NCI-H524 (cell line): ENCODE results near the gene BCAS4.

Source experiments
- DNase-seq, 2 experiments: peaks; one replicate each; lab custom pipeline; 2025; lab: John Stamatoyannopoulos, UW

The BCAS4 gene

DNA sequence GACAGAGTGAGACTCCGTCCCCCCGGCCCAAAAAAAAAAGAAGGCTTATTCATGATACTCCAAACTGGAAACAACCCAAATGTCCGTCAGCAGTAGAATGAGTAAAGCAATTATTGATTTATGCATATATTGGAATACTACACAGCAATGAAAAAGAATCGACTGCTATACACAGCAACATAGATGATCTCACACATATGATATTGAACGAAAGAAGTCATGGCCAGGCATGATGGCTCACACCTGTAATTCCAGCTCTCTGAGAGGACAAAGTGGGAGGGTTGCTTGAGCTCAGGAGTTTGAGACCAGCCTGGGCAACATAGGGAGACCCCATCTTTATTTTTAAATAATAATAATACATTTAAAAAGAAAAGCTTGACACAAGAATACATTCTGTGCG is 28.5 kb downstream of the BCAS4 start:
- DNase-seq, result no peak

DNA sequence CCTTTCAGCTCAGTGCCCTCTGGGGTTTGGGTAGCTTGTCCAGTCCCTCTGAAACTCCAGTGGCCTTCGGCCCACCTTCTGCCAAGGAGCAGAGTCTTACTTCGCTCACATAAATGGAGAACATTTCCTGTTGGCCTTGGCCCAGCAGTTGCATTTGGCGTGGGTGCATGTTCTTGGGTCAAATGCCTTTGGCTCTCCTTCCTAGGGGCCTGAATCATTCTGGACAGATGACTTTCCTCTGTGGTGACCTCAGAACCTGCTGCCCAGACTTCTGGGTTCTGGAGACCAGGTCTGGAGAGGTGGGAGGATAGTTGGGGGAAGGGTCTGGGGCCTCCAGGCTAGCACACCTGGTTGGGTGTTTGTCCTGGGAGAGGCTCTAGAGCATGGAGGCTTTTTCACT is 29.3 kb downstream of the BCAS4 start:
- no peak for DNase-seq

DNA sequence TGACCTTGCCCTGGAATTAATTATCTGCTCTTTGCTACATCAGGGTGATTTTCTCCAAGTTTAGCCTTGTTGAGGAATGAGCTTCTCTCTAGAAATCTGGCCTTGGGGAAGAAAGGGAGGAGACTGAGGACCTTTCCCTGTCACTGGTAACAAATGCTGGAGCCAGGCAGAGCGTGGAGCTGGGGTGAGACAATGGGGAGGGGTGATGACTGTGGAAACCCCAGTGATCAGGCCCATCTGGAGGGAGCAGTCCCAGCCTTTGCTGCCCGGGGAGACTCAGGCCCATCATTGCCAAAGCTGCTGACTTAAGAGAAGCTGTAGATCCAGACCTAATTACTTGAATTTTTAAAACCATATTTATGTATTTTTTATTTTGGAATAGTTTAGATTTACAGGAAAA is 31.3 kb downstream of the BCAS4 start:
- no peak for DNase-seq

DNA sequence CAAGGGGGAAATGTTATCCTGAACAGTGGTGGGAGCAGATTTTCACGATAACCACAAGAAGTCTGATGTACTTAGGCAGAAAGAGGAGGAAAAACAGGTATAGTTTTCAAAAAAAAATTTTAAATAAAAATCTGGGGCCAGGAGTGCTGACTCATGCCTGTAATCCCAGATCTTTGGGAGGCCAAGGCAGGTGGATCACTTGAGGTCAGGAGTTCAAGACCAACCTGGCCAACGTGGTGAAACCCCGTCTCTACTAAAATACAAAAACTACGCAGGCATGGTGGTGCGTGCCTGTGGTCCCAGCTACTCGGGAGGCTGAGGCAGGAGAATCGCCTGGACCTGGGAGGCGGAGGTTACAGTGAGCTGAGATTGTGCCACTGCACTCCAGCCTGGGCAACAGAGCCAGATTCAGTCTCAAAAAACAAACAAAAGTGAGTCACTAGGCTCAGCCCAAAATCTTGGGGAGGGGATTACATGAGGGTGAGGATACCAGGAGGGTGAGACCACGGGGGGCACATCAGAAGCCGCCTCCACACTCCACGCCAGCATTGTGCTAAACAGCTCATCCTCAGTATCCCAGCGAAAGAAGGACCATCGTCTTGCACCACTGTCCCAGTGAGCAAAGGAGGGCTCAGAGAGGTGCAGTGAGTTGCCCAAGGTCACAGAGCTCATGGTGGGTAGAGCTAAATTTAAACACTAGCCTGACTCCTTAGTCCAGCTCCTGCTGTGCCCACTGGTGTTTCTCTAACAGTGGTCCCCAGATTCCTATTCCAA is 33.7 kb downstream of the BCAS4 start:
- DNase-seq, result no peak

- DNase-seq, result no peak
Measured at GRCh38 chr20:50831622-50832021, 36.8 kb downstream of the BCAS4 start.

DNA sequence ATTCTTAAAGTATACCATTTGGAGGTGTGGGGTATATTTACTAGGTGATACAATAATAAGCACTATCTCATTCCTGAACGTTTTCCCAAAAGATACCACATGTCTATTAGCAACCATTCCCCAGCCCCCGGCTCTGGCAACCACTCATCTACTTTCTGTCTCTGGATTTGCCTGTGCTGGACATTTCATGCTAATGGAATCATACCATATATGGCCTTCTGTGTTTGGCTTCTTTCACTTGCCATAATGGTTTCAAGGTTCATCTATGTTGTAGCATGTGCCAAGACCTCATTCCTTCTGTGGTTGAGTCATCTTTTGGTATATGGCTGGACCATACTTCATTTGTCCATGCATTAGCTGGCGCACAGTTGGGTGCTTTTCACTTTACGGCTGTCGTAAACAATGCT is 39.7 kb downstream of the BCAS4 start:
- DNase-seq, result no peak

GRCh38 chr20:50837532-50838321 is 42.9 kb downstream of the BCAS4 start:
- peak in 1 of 2 experiments; percentile 4 for DNase-seq

- DNase-seq, result no peak
Measured at GRCh38 chr20:50838322-50838625, 43.4 kb downstream of the BCAS4 start.

- no peak for DNase-seq
Measured at GRCh38 chr20:50838707-50839385, 44.0 kb downstream of the BCAS4 start.

- DNase-seq, result no peak
Measured at GRCh38 chr20:50842821-50843220, 48.0 kb downstream of the BCAS4 start.

DNA sequence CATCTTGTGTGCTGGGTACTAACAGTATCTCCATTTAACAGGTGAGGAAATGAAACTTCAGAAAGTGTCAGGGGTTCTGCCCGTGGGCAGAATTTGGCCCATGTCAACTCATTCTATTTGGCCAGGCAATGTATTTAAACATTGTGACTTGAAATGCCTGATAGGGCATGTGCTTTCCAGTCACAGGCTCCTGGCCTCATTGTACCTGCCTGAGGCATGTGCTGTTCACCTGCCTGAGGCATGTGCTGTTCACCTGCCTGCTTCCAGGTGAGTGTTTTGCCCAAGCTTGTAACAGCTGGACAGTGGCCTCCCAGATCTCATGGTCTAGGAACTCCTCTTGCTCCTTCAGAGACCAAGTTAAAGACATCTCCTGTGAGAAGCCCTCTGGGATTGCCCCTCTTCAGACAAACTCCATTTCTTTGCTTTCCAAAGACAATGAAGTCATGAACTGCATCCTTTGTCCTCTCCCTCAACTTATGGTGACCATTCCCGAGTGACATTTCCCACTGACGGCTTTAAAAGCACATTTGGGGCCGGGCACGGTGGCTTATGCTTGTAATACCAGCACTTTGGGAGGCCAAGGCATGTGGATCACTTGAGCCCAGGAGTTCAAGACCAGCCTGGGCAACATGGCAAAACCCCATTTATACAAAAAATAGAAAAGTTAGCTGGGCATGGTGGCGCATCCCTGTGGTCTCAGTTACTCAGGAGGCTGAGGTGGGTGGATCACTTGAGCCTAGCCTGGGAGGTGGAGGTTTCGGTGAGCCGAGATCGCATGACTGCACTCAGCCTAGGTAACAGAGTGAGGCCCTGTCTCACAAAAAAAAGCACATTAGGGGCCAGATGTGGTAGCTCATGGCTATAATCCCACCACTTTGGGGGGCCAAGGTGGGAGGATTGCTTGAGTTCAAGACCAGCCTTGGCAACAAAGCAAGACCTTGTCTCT is 48.7 kb downstream of the BCAS4 start:
- DNase-seq, result no peak

GRCh38 chr20:50844430-50845100 is 49.7 kb downstream of the BCAS4 start:
- DNase-seq, result no peak

- DNase-seq, result no peak
Measured at GRCh38 chr20:50845566-50846215, 50.8 kb downstream of the BCAS4 start.

DNA sequence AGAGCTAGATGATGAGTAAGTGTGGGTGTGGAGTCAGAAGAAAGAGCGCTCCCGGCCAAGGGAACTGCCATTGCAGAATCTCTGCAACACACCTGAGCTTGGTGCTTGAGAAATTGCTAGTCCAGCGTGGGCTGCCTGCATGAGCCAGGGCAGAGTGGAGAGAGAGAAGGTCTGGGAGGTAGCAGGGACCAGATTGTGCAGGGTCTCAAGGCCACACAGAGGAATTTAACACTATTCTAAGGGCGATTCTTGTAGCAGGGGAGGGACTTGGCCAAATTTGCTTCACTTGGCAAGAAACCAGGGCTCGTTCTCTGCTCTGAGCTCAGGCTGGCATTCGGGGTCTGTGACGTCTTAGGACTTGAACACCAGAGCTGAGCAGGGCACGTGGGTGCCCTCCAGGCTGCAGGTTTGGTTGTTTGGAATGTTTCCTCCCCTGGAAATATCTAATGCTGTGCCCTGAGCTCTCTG is 53.5 kb downstream of the BCAS4 start:
- no peak for DNase-seq

DNA sequence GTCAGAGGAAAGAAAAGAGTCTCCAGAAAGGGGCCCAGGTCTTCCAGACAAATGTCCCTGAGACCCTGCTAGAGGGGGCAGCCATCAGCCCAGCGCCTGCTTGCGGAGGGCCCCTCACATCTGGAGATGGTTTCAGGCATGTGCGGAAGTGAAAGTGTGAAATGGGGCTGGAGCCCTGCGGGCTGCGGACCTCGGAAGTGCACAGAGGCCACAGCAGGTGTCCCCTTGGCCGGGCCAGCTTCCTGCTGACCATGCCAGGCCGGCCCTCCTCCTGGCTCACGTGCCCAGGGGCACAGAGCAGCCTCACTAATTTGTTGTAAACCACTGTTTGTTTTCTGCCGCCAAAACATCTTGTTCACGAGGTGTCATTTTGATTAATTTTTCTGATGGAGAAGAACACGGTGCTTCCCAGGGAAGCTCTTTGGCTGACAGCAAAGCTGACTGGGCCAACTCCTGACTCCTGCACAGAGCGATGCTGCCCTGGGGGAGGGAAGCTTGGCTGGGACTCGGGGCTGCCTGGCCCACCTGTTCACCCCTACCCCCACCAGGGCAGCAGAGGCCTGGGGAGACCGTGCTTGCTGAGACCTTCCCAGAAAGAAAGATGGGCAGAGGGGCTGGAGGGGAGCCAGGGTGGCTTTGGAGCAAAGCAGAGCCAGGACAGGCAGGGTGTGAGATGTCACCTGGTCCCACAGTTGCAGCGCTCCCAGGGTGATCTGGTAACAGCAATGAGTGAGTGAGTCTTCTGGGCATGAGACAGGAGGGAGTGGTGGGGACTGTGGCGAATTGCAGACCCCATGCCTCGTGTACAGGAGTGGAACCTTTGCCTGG is 54.2 kb downstream of the BCAS4 start:
- DNase-seq, result no peak

- no peak for DNase-seq
Measured at GRCh38 chr20:50850721-50851286, 55.9 kb downstream of the BCAS4 start.

DNA sequence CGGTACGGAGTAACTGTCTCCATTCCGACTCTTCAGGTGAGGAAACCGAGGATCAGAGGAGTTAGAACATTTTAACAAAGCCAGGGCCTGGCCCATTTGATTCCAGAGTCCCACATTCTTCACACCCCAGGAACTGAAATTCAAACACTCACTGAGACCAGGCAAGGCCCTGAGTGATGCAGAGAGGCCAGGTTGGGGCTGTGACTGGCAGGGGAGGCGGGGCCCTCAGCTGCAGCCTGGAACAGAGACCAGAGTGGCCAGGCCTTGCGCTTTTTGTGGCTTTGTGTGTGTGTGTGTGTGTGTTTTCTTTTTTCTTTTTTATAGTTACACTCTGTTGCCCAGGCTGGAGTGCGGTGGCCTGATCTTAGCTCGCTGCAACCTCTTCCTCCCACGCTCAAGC is 57.2 kb downstream of the BCAS4 start:
- DNase-seq, result no peak

DNA sequence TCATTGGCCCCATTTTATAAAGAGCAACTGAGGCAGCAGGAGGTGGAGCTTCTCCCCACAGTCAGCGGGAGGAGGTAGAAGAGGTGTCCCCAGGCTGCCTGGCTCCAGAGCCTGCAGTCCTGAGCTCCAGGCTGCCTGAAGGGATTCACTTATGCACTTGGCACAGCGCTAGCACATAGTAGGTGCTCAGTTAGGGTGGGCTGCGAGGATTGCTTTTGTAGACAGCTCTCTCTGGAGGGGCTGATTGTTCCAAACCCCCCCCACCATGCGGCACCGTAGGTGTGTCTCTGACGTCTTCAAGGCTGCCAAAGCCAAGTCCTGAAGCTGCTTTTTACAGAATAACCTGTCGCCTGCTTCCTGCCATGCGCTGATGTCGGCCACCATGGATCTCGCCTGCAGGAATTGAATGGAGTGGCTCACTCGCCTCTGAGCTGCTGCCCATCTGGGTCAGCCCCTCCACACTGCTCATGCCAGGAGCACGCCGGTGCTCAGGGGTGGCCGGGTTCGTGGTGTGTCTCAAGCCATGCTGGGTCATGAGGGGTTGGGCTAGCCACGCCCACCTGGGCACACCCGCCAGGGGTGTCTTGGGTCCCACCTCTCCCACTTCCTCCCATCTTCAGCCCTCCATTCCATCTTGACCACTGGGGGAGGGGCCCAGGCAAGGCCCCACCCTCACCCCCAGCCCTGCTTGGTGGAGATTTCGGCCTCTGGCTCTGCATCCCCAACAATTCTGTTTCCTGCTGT is 59.8 kb downstream of the BCAS4 start:
- no peak for DNase-seq
